ENCODE results near the gene CHST11.

The CHST11 gene

GRCh38 chr12:104747330-104747729, 290.6 kb downstream of the CHST11 start:
- DNase-seq = peak; percentile 1

GRCh38 chr12:104747955-104748354, 291.2 kb downstream of the CHST11 start:
- DNase-seq = peak; percentile 36

- DNase-seq = no peak
Measured at GRCh38 chr12:104748356-104748755, 291.6 kb downstream of the CHST11 start.

GRCh38 chr12:104748790-104749189, 292.0 kb downstream of the CHST11 start:
- peak; percentile 54 for DNase-seq

- peak; percentile 22 for DNase-seq
Measured at GRCh38 chr12:104749545-104749944, 292.8 kb downstream of the CHST11 start.

GRCh38 chr12:104750061-104750460, 293.3 kb downstream of the CHST11 start:
- peak; percentile 41 for DNase-seq

GRCh38 chr12:104751120-104751519, 294.4 kb downstream of the CHST11 start:
- DNase-seq = peak; percentile 9

GRCh38 chr12:104751594-104751993, 294.8 kb downstream of the CHST11 start:
- DNase-seq = no peak

- peak; percentile 31 for DNase-seq
Measured at GRCh38 chr12:104752016-104752415, 295.3 kb downstream of the CHST11 start.

GRCh38 chr12:104752881-104753280, 296.1 kb downstream of the CHST11 start:
- no peak for DNase-seq

GRCh38 chr12:104756901-104757300, 300.2 kb downstream of the CHST11 start:
- peak; percentile 32 for DNase-seq

GRCh38 chr12:104758771-104759170, 302.0 kb downstream of the CHST11 start:
- no peak for DNase-seq

GRCh38 chr12:104761091-104761490, 304.3 kb downstream of the CHST11 start:
- no peak for DNase-seq

- no peak for DNase-seq
Measured at GRCh38 chr12:104761611-104762010, 304.9 kb downstream of the CHST11 start.

- no peak for DNase-seq
Measured at GRCh38 chr12:104763168-104763805, 306.5 kb downstream of the CHST11 start.

- DNase-seq = no peak
Measured at GRCh38 chr12:104764225-104765091, 307.7 kb downstream of the CHST11 start.

- no peak for DNase-seq
Measured at GRCh38 chr12:104767261-104767660, 310.5 kb downstream of the CHST11 start.

- no peak for DNase-seq
Measured at GRCh38 chr12:104768033-104768432, 311.3 kb downstream of the CHST11 start.

GRCh38 chr12:104769144-104769561, 312.4 kb downstream of the CHST11 start:
- DNase-seq = no peak

- no peak for DNase-seq
Measured at GRCh38 chr12:104772336-104772735, 315.6 kb downstream of the CHST11 start.

GRCh38 chr12:104775731-104776231, 319.0 kb downstream of the CHST11 start:
- no peak for DNase-seq

GRCh38 chr12:104779134-104779533, 322.4 kb downstream of the CHST11 start:
- DNase-seq = no peak

GRCh38 chr12:104782296-104782695, 325.5 kb downstream of the CHST11 start:
- no peak for DNase-seq

GRCh38 chr12:104784592-104784991, 327.8 kb downstream of the CHST11 start:
- DNase-seq = no peak
